HG03520 (cell line): Measurements from ENCODE around the gene CCNL1.

Experiments
- ATAC-seq: cut with Tn5 transposase; IDR thresholded peaks from one replicate; pipeline ENCODE4 v1.9.1; 2021; ENCODE audit warnings: mild to moderate bottlenecking, moderate library complexity; ENCODE audit not compliant: unreplicated experiment

Gene CCNL1

DNA sequence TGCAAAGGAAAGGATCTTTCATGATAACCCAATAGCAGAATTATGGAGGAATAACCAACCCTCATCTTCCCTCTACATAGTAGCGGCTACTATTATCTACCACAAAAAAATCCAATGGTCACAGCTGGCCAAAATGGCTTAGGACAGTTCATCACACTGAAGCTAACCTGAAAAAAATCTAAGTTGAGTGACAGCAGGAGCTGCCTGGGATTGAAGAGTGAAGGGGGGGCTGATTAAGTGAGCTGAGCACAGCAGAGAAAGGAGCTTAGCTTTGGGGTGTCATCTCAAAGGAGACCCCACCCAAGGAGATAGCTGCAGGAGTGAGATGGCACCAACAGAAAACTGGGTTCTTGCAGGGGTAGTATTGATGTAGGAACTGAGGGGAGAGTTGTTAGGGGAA, 33.6 kb downstream of the CCNL1 start:
- no peak for ATAC-seq

DNA sequence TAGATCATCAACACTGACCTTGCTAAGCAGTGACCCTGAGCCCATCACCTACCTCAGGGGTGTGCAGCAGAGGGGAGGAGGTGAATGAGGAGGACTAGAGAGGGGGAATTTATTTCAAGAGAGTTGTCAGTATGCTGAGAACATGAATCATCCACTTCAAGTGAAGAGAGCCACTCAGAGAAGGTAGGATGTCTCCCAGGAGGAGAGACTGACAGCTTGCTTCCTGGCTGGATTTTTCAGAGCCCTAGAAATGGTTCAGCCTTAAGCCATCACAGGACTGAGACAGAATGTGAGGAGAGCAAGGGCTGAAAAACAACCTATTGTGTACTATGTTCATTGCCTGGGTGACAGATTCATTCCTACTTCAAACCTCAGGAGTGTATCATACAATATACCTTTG, 34.8 kb downstream of the CCNL1 start:
- ATAC-seq: no peak

DNA sequence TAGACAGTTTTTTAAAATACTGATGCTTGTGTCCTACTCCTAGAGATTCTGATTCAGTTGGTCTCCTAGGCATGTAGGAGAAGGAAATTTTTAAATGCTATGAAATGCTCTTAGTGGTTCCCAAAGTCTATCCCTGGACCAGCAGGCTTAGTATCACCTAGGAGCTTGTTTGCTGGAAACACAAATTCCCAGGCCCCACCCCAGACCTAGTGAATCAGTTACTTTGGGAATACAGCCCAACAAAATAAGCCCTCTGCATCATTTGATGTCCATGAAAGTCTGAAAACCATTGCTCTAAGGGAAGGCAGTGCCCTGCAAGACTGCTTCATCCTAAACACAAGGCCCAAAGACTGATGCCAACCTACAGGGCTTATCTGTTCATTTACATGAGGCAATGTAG, 36.3 kb downstream of the CCNL1 start:
- no peak for ATAC-seq

GRCh38 chr3:157122832-157123427, 37.0 kb downstream of the CCNL1 start:
- ATAC-seq: no peak

DNA sequence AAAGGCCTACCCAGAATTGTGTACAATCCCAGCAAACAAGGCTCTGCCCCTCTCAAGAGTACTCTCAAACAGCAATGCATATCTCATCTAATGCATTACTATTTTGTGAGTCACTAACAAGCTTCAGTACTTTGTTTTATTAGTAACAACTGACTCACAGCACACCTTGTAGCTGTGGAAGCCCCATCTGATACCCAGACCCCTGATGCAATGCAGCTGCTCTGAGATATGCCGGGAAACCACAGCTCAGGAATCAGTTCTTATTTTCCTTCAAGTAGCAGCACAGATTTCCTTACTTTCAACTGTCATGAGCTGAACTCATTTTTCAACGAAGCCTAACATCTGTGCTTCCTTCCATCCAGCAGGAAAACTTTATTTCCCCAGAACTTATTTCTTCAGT, 37.8 kb downstream of the CCNL1 start:
- ATAC-seq: no peak

DNA sequence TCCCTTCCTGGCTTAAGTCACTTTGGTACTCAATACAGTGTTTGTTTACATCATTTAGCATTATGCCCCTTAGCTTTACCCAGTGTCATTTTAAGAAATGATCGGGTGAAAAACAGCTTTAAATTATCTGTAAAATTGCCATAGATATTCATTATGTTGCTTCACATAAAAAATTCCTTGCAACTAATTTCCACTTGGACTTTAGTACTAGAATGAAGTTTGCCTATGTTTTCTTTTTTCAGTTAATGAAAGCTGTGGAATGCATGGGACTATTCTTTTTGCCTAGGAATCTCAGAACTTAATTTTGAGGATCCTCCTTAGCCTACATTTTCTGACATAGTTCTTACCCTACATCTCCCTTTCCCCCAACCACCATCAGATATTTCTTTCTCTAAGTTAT, 38.4 kb downstream of the CCNL1 start:
- no peak for ATAC-seq

- no peak for ATAC-seq
These were observed 39.7 kb downstream of the CCNL1 start for GRCh38 chr3:157120071-157120892.

- ATAC-seq: no peak
These were observed 40.5 kb downstream of the CCNL1 start for GRCh38 chr3:157119369-157119951.

DNA sequence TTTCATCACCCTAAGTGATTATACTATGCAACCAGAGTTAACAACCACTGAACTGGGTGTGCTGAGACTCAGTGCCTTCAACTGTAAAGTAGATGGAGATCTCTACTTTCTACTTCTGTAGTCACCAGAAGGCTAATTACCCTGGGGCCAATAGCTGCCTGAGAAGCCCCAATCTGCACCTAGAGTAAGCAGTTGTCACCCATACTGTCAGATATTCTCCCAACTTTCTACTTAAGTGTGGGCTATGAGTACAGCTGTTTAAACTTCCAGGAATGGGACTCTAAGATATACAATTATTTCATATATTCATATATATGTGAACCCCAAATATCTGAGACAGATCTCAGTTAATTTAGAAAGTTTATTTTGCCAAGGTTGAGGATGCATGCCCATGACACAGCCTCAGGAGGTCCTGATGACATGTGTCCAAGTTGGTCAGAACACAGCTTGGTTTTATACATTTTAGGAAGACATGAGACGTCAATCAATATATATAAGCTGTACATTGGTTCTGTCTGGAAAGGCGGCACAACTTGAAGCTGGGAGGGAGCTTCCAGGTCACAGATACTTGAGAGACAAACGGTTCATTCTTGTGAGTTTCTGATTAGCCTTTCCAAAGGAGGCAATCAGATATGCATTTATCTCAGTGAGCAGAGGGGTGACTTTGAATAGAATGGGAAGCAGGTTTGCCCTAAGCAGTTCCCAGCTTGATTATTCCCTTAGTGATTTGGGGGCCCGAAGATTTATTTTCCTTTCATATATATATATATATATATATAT, 41.9 kb downstream of the CCNL1 start:
- no peak for ATAC-seq

DNA sequence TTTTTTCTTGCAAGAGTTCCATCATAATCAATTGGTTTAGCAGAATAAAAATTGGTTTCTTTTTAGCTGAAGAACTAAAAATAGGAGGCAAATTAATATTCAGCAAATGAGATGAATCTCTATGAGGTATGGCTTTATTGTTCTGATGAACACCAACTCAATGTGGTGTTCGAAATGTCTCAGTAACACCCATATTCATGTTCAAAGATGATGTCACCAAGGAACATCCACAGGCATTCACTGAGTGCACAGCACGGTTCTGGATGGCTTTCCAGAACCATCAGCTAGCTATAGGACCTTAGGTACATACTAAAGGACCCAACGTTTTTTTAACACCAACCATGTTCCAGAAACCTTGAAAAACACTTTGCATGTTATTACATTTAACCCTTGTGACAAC, 42.7 kb downstream of the CCNL1 start:
- no peak for ATAC-seq

DNA sequence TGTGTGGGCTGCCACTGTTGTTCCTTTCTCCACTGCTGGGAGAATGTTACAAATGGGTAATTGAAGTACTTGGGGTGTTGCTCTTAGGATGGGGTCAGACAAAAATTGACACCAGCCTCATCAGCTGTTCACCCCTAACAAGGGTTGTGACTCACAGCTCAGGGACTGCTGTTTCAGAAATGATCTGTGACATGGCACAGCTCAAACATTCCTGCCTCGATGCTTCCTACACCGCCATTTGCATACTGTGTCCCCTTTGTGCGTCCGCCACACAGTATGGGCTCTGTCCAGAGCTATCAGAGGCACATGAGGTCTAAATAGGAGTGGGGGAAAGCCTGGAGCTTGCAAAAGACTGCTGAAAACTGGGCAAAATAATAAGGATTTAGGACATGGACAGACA, 43.9 kb downstream of the CCNL1 start:
- ATAC-seq: no peak

DNA sequence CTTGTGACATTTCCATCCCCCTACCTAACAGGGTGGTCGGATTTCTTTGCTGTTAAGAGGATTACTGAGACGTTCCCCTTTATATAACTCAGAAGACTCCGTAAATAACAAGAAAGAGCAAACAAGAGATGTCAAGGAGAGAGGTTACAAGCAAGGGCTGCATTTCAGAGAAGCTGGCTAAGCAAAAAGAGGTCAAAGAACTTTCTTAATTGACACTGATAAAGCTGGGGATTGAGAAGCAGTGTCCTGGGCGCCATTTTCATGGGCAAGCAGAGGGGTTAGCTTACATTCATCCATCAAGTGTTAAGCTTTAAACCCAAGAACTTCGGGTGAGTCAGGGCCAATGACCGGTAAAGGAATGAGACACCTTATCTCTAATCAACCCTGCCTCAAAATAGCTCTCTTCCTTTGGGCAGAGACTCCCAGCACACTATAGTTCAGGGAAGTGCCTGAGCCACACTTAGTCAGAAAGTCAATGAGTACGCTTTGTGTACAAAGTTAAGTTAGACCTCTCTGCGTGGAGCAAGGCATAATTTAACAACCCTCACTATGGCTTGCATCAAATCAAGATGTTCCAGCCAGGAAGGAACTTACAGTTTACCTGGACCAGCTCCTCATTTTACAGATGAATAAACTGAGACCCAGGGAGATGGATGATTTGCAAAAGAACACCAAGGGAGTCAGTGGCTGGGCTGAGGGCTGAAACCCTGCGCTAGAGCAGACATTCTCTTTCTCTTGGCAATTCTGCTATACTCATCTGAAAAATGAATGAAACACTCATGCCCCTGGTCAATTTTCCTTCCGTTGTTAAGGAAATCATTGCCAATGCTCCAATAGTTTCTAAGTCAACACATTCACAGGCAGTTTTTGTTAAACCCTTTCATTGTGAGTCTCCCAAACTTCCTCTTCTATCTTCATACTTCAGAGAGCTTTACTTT, 44.6 kb downstream of the CCNL1 start:
- ATAC-seq: no peak

DNA sequence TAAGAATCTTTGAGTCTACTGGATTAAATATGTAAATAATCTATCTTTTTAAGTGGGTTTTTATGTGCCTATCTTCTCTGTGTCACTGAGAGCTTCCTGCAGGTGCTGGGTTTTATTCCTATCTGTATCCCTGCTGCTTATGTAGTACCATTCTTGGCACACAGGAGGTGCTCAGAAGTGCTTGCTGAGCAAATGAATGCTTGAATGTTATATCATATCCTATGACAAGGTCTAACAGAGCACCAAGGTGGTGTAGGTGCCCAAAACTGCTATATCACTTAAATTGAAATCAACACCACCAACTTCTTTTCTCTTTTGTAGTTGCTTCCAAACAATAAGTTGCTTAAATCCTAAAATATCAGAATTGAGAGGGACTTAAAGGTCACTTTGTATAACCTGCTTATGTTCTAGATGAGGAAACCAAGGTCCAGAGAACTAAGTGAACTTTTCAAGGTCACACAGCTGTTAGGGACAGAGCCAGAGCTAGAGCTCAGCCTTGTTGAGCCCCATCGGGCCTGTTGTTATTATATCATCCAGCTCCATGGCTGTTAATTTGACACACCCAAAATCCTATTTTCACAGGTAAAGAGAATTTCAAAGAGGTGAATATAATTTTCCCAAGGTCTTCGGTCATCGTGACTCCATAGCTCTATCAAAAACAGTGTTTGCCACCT, 46.0 kb downstream of the CCNL1 start:
- ATAC-seq: no peak

- ATAC-seq: no peak
These were observed 47.4 kb downstream of the CCNL1 start for GRCh38 chr3:157112536-157112935.

DNA sequence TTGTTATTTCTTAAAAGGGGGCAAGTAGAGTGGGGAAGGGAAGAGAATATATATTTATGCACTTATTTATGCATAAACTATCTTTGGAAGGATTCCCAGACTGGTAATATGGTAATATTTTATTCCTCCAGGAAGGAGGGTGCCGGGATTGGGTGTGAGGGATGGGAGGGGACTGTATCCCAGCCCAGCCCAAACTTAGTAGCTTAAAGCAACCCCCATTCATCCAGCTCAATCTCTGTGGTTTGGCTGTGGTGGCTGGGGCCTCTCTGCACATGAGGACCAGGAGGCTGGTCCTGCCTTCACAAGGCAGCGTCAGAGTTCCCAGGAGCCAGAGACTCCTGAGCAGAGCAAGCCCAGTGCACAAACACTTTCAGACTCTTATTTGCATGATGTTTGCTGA, 48.4 kb downstream of the CCNL1 start:
- no peak for ATAC-seq

DNA sequence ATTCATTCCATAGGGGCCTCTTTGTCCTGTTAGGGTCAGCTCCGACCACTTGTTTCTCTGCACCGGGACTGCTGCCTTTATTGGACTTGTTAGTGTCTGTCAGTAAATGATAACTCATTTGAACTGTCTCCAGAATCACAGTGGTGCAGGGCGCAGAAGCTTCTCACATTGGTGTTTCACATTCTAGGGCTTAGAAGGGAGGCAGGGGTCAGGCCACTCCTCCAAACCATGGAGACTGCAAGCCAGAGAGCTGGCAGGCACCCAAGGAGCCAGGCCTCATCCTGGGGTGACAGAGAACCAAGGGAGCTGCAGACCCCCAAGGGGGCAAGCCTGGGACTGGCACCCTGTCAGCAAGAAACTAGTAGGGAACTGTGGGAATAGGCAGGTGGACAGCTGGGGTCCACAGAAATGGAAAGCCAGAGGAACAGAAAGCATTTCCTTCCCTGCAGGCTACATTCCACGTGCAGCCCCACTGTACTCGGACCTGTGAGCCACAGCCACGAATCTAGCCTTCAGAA, 49.1 kb downstream of the CCNL1 start:
- ATAC-seq: no peak

DNA sequence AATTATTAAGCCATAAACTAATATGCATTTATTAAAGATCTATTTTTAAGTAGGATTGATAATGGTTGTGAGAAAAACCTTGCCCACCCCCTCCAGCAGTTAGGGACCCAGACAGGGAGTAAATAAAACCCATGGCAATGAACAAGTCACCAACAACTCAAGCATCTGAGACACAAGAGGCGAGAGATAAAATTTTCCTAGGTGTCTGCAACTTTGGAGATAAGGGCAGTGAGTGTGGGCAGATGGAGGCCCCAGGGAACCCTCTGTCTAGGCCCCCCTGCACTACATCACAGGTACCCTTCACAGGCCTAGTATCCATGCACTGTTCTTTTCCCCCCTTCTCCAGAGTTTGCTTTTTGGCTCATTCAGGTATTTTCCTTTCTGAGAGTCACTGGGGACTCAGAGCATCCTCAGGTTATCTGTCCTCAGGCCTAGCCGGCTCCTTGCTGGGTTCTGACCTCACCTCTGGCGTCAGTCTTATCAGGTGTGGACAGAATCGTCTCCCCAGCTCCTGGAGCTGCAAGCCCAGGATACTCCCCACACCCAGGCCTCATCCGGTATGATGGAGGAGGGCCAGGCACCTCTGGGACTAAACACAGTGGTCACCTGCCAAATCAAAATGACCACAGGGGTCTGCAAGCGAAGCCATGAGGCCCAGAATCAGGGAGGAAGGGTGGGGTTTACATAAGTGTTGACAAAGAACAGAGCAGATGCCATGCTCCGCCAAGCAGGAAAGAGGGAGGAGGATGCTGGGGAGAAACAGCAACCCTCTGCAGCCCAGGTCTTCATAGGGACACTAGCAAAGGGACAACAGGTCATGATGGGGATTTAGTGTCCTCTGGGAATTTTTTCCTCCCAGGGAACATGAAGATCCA, 50.4 kb downstream of the CCNL1 start:
- ATAC-seq: no peak

- ATAC-seq: no peak
These were observed 52.3 kb downstream of the CCNL1 start for GRCh38 chr3:157107644-157108133.

DNA sequence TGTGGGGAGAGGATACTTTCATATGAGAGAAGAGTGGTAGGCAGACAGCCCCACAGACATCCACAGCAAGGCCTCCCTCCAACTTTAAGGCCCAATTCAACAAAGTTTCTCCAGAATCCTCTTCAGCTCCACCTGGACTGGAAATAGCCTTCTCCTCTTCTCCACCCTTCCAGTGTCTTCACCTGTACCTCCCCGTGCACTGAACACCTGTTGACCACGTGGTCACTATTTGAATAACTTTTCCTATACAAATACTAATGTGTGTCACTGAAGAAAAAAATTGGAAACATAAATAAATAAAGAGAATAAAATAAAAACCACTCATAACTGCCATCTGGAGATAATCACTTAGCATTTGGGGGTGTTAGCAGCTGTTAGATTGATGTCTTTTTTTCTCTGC, 52.9 kb downstream of the CCNL1 start:
- no peak for ATAC-seq
